Measurements from ENCODE around the gene ARHGAP32.

DNA sequence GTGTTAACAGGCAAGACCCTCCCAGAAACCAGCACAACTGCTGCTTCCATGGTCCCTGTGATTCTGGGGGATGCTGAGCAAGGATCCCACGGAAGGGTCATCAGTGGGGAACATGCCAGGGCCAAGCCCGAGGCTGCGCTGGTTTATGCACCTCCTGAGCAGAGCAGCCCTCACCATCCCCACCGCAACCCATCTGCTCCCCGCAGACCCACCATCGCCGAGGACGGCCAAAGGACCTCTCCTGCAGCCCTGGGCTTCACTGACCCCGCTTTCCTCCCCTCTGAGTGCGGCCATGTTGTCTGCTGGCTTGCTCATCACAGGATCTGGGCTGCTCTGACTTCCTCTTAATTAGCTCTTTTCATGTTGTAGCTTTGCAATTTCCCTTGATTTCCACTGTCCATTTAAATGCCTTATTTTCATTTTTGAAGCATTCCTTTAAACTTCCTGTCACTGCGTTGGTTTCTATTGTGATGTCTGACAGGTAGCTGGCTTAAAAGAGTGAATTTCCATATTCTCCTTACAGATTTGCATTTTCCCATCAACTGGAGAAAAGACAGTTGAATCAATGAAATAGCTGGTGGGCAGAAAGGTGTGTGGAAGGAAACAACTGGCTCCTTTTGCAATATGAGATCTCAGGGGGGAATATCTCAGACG lies 264.3 kb downstream of the ARHGAP32 start:
- no peak for TF ChIP-seq PAX5 (IDR thresholded peaks at IDR 0.05; ENCODE audit: insufficient read depth, low read length, severe bottlenecking)
- no peak for TF ChIP-seq TAF1 (IDR thresholded peaks at IDR 0.05; ENCODE audit: low read depth, low read length)
- no peak for TF ChIP-seq POLR2A (IDR thresholded peaks at IDR 0.05; ENCODE audit: low read depth, low read length)
- TF ChIP-seq POLR2AphosphoS5 (IDR thresholded peaks at IDR 0.05; ENCODE audit: low read depth, low read length), result no peak
- no peak for TF ChIP-seq SPI1 (IDR thresholded peaks at IDR 0.05; ENCODE audit: low read depth, low read length)
- no peak for TF ChIP-seq POU2F2 (IDR thresholded peaks at IDR 0.05; ENCODE audit: low read depth, low read length)
